ENCODE measurements around the gene UPK1B.

Gene UPK1B

DNA sequence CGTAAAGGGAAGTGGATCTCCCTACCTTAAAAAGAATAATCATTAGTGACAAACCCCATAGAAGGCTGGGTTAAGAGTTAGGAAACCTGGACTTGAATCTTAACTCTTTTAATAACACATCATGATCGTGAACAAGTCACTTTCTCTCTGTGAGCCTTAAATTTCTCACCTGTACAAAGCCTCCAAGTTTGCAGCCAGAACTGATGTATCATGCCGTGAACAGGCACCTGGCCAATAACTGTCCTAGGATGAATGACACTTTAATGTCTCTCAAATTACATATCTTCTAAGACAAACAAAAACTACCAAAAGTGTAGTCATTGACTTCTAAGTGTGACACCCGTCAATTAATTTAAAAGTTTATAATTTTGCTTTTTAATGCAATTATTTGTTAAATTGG, 3.9 kb downstream of the UPK1B start:
- DNase-seq: no peak

GRCh38 chr3:119181765-119182164, 8.4 kb downstream of the UPK1B start:
- no peak for DNase-seq

- DNase-seq: no peak
Observed at GRCh38 chr3:119184111-119184510, 10.7 kb downstream of the UPK1B start.

DNA sequence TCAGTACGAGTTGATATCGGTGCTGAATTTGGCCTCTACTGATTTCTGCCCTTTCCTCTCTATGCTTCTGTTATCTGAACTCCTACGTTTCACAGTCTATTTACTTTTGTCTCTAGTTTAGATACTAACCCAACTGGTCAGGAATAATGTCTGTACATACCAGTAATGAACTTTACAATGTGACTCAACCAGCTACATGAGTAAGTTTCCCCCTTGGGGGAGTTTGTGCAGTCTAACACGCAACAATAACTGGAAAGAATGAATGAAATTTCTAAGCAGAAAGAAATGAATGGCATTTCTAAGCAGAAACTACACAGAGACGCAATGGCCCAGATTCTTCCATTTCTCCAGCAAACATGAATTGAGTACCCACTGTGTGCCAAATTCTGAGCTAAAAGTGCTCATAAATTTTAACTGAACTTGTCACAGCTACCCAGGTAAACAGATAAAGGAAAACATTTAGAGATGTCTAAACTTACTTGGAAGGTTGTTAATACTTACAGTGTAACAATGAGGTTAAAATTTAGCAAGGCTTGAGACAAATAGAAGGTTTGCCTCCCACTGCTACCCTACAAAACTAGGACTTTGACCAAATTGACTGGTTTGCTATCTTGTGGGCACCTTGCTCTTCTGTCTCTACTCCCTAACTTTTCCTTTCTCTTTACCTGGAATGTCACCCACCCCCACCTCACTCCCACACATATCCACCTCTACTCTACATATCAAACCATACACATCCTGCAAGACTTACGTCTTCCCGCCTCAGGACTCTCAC, 11.6 kb downstream of the UPK1B start:
- DNase-seq: no peak

- no peak for DNase-seq
Observed at GRCh38 chr3:119187266-119187665, 13.9 kb downstream of the UPK1B start.

GRCh38 chr3:119191800-119192199, 18.4 kb downstream of the UPK1B start:
- DNase-seq: no peak

GRCh38 chr3:119194237-119195150, 21.1 kb downstream of the UPK1B start:
- no peak for DNase-seq

- no peak for DNase-seq
Observed at GRCh38 chr3:119195151-119195476, 21.7 kb downstream of the UPK1B start.

DNA sequence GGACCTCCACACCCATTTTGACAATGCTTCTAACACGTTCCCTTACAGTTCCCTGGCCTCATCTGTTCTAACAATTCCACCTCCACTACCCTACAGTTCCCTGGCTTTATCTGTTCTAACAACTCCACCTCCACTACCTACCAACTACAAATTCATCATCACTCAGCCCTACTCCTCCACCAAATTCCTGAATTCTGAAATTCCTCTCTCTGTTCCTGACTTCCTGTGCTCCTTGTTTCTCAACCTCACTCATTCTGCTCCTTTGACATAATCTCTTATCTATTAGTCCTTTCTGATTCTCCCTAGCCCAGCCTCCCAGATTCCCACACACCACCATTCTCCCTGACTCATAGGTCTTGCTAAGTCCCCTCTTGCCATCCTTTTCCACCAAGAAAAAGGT, 22.5 kb downstream of the UPK1B start:
- DNase-seq: no peak

GRCh38 chr3:119205209-119205608, 31.8 kb downstream of the UPK1B start:
- no peak for DNase-seq

- no peak for DNase-seq
Observed at GRCh38 chr3:119205685-119206084, 32.3 kb downstream of the UPK1B start.

GRCh38 chr3:119206611-119207511, 33.5 kb downstream of the UPK1B start:
- no peak for DNase-seq

GRCh38 chr3:119207512-119207875, 34.1 kb downstream of the UPK1B start:
- DNase-seq: no peak

DNA sequence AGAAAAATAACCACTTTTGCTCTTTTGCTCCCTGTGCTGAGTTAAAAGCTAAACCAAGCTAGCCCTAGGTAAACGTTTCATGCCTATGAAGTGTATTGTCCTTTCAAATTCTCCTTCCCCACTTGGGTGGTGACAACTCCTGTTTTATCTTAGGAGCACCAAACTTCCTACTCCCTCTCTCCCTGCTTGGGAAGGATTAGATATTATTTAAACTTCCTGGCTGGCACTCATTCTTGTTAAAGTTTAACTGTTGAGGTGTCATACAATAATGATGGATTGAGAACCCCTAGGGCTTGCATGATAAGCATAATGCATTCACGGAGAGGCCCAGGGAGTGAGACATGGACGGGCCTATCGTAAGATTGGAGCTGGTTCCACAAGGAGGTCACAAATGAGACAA, 37.8 kb downstream of the UPK1B start:
- DNase-seq: no peak

GRCh38 chr3:119211803-119212202, 38.4 kb downstream of the UPK1B start:
- no peak for DNase-seq

DNA sequence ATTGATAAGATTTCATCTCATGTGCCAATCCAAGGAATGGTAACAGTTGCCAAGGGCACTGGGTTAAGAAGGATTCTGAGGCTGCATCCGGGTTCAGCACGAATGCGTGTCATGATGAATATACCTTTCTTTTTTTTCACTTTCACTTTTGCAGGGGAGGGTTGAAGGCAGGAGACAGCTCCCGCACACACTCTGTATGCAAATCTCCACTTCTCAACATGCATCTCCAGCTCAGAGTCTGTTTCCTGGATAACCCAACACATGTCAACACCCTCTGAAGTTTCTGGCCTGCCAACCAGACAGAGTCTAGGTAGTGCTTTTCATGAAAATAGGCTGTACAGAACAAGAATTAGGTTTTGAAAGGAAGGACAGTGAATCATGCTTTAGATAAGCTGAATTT, 45.7 kb downstream of the UPK1B start:
- DNase-seq: no peak

- no peak for DNase-seq
Observed at GRCh38 chr3:119220198-119220597, 46.8 kb downstream of the UPK1B start.

GRCh38 chr3:119220970-119221667, 47.7 kb downstream of the UPK1B start:
- no peak for DNase-seq

DNA sequence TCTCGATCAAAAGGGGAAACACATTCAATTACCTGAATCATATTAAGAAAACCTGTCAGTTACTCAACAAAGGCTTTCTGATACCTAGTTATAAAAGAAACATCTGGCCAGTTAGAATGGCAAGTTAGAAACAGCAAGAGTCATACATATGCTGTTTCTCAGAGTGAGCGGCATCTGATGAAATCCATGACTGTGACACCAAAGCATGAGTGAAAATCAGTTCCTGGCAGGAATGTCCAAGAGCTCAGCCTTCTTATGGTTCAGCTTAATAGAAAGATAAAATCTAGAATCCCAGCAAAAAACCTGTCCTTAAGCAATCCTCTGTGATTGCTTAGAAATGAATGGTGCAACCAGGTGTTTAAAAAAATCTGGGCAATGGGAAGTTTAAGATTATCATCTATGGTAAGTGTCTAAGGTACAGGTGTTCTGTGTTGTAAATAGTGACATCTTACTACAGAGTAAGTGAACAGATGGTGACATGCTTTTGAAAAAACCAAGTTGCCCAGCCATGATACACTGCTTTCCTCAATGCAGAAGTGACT, 48.5 kb downstream of the UPK1B start:
- no peak for DNase-seq

GRCh38 chr3:119222391-119222790, 49.0 kb downstream of the UPK1B start:
- no peak for DNase-seq

GRCh38 chr3:119223511-119223910, 50.1 kb downstream of the UPK1B start:
- no peak for DNase-seq

DNA sequence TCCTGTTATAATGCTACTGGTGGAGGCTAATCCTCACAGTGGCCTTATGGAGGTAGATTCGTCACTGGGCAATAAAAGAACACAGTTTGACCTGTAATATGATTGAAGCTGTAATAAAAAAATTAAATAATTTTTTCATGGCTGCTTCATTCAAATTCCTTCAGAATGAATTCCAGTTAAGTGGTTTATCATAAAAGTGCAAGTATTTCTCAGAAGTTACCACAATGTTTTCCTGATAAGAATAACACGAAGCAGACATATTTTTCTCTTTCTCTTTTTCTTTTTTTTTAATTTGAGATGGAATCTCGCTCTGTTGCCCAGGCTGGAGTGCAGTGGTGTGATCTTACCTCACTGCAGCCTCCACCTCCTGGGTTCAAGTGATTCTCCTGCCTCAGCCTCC, 51.7 kb downstream of the UPK1B start:
- DNase-seq: no peak

Data from SHP77 (cell line).